Activated naive CD4-positive, alpha-beta T cell (primary cell): ENCODE data around the gene CSNK1D.
A peak's percentile ranks its signal among the peaks of the same experiment; 100 is the strongest.
"Not testable (repeated sequence)": the region's sequence is repeated elsewhere in the genome, so short reads cannot be mapped to it uniquely, and the experiment has no call there.

Experiments used
- DNase-seq, 4 experiments: peaks; one replicate each; lab custom pipeline; 2025; lab: John Stamatoyannopoulos, UW

Gene CSNK1D

GRCh38 chr17:82215095-82215971 is 58.2 kb downstream of the CSNK1D start:
- DNase-seq: no peak

GRCh38 chr17:82214012-82214628 is 59.4 kb downstream of the CSNK1D start:
- no peak for DNase-seq

DNA sequence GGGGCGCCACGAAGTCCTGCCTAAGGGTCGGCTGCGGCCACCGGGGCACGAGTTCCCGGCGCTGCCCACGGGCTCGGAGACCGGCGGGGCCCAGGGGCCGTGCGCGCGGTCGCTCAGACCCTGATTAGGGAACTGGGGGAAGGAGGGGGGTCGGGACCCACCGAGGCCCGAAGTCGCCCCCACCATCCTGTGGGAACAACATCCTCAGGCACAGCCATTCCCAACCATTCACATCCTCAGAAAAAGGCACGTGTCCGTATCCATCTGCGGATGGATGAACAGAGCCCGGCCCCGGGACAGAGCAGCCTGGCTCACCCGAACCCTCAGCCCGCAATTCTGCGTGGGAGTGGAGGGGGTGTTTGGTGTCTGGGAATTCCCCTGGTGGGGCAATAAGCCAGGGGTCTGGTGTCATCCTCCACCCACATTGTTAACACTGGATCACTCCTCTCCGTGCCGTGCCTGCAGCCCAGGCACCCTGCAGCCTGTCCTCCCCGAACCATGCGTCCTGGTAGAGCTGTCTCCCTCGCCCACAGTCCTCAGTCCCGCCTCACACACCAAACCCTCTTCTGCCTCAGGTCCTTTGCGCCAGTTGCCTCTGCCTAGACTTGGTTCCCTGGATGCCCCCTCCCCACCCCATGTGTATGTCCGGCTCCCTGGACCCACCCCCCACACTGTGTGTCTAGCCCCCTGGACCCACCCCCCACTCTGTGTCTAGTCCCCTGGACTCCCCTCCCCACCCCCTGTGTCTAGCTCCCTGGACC is 60.1 kb downstream of the CSNK1D start:
- no peak for DNase-seq

DNA sequence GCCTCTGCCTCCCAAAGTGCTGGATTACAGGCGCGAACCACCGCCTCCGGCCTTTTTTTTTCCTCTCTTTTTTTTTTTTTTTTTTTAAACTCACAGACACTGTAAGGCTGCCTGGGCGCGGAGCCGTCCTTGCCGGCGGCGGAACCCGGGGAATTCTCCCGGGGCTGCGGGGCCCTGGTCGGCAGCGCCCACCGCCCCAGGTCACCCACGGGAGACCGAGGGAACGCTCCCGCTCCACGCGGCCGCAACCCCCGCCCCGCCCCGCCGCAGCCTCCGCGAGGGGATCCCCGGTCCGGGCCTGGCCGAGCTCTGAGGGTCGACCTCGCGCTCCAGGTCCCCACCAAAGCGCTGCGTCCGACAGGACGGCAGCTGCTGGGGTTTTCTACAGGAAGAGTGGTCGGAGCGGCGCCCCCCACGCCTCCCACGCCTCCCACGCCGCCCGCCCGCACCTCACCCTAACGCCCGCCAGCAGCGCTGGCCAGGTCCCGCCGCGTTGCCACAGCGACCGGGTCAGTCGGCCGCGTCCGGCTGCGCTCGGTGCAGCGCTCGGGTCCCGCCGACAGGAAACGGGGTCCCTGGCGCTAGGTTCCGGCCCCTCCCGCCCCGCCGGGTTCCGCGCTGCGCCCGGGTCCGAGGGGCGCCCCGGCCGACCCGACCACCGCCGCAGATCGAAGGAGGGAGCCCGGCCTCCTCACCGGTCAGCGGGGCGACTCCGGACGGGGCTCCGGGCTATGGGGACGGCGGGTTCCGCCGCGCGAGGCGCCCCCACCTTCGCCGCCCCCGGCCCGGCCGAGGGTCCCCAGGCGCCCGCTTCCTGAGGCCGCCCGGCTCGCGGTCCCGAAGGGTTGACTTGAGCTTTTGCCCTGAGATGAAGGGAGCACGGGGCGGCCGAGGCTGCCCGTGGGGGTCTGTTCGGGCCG is 60.9 kb downstream of the CSNK1D start, which contains the start of gene CCDC57:
Gene CCDC57 (minus strand): TSS at position 512 of the 920 bp plus-strand sequence. CDS start 10,898 bp downstream, outside the sequence.
- peak; percentile 31 to 59 (median 46) for DNase-seq

DNA sequence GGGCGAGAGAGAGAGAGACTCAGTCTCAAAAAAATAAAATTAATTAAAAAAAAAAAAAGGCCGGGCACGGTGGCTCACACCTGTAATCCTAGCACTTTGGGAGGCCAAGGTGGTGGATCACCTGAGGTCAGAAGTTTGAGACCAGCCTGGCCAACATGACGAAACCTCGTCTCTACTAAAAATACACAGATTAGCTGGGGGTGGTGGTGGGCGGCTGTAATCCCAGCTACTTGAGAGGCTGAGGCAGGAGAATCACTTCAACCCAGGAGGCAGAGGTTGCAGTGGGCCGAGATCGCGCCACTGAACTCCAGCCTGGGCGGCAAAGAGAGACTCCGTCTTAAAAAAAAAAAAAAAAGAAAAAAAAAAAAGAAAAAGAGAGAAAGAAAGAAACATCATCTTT is 62.8 kb downstream of the CSNK1D start:
- not testable (repeated sequence) for DNase-seq

DNA sequence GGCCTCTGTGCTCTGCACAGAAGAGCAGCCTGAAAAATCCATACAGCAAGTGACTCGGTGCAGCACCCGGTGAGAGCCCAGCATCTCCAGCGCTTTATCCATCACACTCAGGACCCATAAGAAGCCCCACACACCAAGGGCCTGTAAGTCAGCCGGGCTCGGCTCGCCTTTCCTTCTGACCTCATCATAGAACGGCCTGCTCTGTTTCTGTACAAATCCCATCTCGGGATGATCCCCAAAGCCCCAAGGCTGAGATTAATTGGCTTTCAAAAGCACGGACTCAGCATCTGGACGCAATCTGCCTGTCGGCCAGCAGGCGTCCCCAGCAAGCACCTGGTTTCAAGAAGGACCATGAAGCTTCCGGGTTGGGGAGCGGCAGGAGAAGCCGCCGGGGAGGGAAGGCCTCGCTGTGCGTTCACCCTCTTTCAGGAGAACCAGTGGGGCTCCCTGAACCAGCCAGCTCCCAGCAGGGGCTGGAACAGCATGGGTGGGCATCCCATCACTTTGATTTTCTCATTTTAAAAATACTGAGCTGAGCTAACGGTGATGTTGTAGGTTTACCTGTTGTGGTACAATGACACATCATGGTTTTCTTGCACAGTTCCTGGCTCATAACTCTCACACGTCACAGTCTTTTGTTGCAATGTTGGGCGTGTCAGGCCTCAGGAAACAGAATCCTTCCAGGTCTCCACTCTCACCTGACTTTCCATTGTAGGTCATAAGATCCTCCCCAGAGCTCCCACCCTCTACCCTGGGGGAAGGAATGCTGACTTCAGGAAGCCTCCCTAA is 67.6 kb downstream of the CSNK1D start:
- DNase-seq: peak in 3 of 4 experiments; percentile 32 to 69 (median 63)

DNA sequence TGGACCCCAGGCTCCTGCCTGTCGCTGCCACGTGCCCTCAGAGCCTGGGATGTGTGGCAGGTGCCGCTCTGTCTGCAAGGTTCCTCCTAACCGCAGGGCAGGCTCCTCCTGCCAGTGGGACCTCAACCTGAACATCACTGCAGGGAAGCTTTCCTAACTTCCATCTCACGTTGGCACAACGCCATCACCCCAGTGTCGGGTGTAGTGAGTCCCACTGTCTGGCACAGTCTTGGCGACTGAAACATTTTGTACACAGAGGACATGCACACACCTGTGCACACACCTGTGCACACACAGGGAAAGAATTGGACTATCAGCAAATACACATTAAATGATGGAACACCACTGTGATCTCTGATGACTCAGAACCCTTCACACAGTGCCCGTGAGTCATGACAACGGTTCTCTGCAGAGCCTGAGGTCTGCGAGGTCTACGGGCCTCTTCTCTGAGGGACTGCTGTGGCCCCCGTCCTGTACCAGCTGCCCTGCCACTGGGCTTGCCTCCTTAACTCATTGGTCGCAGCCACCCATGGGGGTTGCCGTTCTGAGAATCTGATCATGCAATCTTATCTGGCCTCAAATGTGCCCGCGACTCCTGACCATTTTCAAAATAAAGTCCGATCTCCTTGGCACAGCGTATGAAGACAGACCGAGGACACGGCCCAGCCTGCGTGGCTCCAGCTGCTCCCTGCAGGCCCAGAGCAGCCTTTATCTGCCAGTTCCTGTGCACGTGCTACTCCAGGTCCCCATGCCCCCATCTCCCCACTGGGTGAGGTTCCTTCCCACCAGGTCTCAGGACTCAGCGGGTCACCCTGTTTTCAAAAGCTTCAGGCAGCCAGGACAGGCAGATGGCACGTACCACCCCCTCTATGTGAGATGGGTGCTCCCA is 68.4 kb downstream of the CSNK1D start:
- peak in 1 of 4 experiments; percentile 8 for DNase-seq

DNA sequence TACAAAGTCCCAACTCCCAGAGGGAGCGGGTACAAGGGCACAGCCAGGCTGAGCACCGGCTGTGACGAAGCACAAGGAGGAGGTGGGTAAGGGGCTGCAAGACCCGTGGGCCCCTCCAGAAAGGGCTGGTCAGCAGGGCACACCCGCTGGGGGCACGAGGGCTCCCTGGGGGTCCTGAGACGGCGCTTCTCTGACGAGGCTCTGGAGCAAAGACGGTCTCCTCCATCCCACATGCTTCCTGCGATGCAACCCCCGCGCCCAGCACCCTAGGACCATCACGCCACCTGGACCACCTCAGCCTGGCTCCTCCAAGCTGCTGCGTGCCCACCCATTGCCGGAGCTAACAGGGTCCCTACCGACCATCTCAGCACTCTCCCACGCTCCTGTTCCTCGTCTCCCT is 69.6 kb downstream of the CSNK1D start:
- no peak for DNase-seq

GRCh38 chr17:82202981-82203380 is 70.5 kb downstream of the CSNK1D start:
- DNase-seq: no peak

DNA sequence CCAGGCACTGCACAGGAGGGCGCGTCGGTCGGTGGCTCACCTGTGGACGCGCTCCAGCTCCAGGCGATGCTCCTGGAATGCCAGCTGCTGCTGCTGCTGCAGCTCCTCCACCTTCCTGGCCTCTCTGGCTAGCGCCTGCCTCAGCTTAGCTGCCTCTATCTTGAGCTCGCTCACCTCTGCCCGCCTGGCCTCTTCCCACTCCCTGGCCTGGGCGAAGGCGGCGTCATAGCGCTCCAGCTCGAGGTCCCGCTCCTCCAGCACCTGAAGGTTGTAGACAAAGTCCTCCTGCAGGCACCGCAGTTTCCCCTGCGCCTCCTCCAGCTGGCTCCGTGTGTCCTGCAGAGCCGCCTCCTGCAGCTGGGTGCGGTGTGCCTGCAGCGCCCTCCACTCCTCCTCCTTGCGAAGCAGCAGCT is 72.0 kb downstream of the CSNK1D start:
- no peak for DNase-seq

GRCh38 chr17:82200743-82201497 is 72.6 kb downstream of the CSNK1D start:
- peak in 2 of 4 experiments; percentile 23 to 36 for DNase-seq

DNA sequence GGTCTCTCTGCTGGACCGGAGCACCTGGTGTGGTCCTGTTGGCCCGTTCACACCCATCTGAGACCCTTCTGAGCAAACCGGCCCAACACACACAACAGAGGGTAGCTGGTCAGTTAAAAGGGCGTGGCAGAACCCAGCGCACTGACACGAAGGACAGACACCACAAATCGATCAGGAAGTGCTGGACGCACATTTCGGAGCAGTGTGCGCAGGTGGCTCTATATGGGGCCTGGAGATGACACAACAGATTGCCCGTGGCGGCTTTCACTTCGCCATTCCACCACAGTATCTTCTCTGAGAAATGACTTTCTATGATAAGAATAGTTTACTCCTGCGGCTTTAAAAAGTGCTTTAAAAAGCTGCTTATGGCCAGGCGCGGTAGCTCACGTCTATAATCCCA is 73.4 kb downstream of the CSNK1D start:
- no peak for DNase-seq

DNA sequence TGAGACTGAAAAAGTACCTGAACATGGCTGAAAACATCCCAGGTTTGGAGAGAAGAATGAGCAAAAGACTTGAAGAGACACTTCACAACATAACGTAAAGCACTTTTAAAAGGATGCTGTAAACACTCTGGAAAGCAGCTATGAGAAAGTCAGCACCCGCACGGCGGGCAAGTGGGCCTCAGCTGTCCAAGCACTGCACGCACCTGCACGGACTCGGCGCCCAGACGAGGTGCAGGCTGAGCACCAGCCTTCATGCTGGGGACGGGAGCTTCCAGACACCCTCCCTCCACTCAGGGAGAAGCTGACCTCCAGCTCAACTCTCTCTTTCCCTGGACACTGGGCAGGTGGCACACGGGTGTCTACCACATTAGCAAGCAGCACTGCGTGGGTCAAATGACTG is 74.0 kb downstream of the CSNK1D start:
- DNase-seq: no peak

- DNase-seq: no peak
Observed at GRCh38 chr17:82198092-82198491, 75.4 kb downstream of the CSNK1D start.

GRCh38 chr17:82195675-82196672 is 77.5 kb downstream of the CSNK1D start:
- no peak for DNase-seq

DNA sequence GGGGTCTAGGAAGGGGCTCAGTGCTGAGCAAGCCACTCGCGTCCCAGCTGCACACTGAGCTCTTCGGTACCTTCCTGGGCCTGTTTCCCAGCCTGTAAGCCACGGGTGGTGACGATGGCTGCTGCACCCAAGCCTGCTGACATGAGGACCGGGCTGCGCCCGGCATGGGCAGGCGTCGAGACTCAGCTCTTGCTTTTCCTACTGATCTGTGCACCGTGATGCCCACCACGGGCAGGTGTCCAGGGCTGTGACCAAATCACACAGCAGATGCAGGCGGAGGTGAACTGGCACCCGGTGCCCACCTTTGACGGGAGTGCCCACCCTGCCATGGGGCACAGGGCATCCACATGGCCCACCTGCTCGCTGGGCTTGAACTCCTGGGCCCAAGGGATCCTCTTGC is 78.7 kb downstream of the CSNK1D start:
- no peak for DNase-seq

DNA sequence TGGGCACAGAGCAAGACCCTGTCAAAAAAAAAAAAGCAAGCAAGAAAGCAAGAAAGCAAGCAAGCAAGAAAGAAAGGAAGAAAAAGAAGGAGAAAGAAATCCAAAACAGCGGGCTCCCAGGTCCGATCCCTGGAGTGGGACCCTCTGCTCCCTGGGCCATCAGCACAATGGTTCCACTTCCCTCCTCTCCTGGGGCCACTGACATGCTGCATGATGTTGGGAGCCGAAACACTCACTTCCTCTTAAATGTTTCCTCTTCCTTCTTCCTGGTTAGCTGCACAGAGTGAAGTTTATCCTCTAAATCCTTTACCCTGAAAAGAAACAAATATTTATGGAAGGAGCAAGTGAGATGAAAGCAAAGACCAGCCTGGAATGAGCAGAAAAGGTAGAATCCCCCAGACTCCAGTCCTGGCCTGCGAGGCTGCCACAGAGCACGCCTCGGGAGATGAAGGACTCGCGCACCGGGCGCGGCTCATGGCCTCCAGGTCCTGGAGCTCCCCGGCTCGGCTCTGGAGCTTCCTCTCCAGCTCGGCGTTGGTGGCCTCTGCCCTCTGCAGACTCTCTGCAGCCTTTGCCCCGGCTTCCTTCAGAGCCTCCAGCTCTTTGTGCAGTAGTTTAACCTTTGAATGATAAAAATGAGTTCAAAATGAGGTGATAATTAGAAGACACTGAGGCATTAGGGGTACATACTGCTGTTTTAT is 79.8 kb downstream of the CSNK1D start:
- DNase-seq: no peak
